NB4 (cell line): ENCODE results near the gene ARL10.

Experiments
- CTCF ChIP-seq: IDR thresholded peaks from one replicate; pipeline ENCODE4 v1.5.1; 2012; ENCODE audit warnings: low read depth, low read length
- MAX ChIP-seq: IDR thresholded peaks from 2 replicates; pipeline ENCODE4 v1.6.1; 2011; ENCODE audit warnings: low read depth, low read length
- MYC ChIP-seq: IDR thresholded peaks from 2 replicates; pipeline ENCODE4 v1.6.1; 2011; ENCODE audit warnings: low read depth, low read length
- POLR2A ChIP-seq: IDR thresholded peaks from 2 replicates; pipeline ENCODE4 v1.6.1; 2011; ENCODE audit warnings: mild to moderate bottlenecking; ENCODE audit not compliant: insufficient read length; ENCODE audit errors: extremely low read depth

- TF ChIP-seq CTCF, result no peak
- no peak for TF ChIP-seq MAX
- TF ChIP-seq POLR2A, result no peak
- TF ChIP-seq MYC, result no peak
These were observed 41.3 kb downstream of the ARL10 start for GRCh38 chr5:176406436-176407052.
